Dermis blood vessel endothelial cell (primary cell): ENCODE data around the gene ZFX. TPM values are rescaled to one million over a fixed set of nuclear protein-coding genes. Genes with fewer than 3 reads are reported as not detected.
"Not testable (repeated sequence)": the region's sequence is repeated elsewhere in the genome, so short reads cannot be mapped to it uniquely, and the experiment has no call there.

Experiments used
- DNase-seq: peaks from one replicate; pipeline ENCODE4 v3.0.0; 2010
- total RNA-seq: library from RNA; depleted of rRNA; stranded (reverse); fragments of >200 nt; gene quantifications from 2 replicates; pipeline ENCODE4 v1.2.3, GENCODE V29; 2014

The ZFX gene
- total RNA-seq, 1 donor from 2014 or later, result 91.2 TPM

- no peak for DNase-seq
These were observed 3.8 kb downstream of the ZFX start for GRCh38 chrX:24153178-24153795.

DNA sequence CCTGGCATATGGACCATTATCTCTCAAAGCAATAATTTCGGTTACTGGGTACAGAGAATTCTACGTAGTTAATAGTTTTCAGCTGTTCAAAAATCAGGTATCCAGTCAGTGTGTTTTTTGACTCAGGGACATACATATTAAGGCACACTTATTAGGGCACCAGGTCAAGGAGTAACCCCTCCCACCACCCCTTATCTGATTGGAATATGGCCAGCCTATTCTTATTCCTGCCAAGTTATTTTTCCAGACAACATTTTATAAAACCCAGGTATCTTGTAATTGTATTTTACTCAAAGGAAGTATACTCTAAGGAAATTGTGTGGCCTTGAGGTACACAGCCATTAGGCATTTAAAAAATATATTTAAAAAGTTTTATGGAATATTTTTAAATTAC lies 4.3 kb downstream of the ZFX start:
- peak; percentile 71 for DNase-seq

GRCh38 chrX:24154490-24155034 lies 5.0 kb downstream of the ZFX start:
- no peak for DNase-seq

- DNase-seq, result not testable (repeated sequence)
These were observed 6.2 kb downstream of the ZFX start for GRCh38 chrX:24155747-24156146.

DNA sequence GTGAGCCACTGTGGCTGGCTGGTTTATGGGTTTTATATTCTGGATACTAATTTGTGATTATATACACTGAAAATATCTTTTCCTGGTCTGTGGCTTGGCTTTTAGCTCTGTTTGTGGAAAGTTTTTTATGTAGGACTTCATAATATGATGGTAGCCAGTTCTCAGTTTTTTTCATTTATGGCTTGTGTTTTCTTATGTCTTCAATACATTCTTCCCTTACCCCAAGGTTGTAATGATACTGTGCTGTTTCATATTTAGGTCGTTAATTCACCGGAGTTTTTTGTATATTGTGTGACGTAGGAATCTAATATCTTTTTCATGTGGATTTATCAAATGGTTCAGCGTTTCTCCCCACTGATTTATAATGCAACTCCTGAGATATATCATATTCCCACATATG lies 6.6 kb downstream of the ZFX start:
- DNase-seq, result no peak

DNA sequence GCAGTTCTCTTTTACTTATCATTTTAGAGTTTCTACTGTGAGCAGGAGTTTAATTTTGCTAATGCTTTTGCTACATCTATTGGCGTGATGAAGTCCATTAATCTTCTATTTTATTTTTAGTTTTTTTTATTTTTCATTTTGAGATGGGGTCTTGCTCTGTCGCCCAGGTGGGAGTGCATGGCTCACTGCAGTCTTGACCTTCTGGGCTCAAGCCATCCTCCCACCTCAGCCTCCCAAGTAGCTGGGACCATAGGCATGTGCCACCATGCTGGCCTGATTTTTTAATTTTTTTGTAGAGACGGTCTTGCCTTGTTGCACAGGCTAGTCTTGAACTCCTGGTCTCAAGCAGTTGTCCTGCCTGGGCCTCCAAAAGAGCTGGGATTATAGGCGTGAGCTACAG lies 9.4 kb downstream of the ZFX start:
- DNase-seq, result no peak

DNA sequence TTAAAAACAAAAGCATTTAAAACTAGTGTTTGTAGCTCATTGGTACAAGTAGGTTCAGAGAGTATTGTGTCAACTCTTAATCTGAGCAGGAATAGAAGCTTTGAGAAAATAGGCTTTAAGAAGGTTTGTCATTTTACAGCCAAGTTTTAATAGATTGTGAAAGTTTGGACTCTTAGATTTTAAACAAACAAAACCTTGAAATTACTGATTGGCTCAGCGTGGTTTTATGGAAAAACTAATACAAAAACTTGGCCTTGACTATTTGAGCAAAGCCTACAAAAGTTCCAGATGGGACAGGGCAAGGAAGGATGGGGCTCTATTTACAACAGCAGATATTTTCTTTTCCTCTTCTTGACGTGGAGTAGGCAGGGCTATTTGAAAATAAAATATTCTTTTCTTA lies 16.5 kb downstream of the ZFX start:
- no peak for DNase-seq

- DNase-seq, result no peak
These were observed 18.4 kb downstream of the ZFX start for GRCh38 chrX:24167719-24168472.

GRCh38 chrX:24168807-24169206 lies 19.3 kb downstream of the ZFX start:
- DNase-seq, result no peak

DNA sequence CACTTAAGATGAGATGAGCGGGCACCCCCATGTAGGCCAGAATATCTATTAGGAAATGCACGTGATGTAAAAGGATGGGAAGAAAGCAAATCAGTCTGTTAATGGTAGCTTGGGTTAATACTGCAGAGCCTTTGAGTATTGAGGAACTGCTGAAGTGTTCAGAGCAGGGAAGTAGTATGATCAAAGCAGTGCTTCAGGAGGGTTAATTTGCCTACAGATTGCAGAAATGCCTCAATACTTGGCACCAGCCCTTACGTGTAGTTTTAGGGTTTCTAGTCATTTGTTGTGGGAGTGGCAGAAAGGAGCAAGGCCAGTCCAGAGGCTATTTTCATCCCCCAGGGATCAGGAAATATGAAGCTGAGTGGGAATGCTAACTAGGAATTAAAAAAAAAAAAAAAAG lies 19.7 kb downstream of the ZFX start:
- no peak for DNase-seq

DNA sequence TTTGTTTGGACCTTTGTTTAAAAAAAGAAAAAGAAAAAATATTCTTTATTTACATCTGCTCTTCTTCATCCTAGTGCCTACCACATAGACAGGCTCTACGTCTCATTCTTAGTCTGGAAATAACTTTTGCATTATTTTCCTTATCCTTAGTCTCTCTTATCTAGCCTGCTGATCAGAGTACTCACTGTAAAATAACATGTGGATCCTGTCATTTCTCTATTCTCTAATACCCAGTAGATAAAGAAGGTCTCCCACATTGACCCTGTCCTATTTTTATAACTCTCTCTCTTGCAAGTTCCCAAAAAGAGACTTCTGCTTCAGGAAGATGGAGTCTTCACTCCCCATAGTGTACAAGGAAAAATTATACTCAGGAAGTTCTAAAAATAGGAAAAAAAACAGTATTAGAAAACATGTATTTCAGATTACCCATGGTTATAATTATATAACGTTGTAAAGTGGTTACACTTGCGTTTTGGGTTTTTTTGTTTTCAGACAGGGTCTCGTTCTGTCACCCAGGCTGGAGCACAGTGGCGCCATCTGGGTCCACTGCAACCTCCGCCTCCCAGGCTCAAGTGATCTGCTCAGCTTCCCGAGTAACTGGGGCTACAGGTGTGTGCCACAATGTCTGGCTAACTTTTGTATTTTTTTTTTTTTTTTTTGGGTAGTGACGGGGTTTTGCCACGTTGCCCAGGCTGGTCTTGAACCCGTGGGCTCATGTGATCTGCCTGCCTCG lies 23.8 kb downstream of the ZFX start:
- DNase-seq, result no peak

DNA sequence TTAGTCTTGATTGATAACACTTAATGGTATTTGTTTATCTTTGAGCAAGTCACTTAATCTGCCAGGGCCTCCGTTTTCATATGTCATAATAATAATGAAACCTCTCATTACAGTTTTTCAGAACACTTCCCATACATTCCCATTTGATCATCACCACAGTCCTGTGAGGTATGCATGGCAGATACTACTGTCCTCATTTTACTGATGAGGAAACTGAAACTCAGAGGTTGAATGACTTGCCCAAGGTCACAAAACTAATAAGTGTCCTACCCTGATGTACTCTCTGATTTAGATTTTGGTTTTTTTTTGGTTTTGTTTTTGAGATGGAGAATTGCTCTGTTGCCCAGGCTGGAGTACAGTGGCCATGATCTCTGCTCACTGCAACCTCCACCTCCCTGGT lies 25.7 kb downstream of the ZFX start:
- DNase-seq, result no peak

DNA sequence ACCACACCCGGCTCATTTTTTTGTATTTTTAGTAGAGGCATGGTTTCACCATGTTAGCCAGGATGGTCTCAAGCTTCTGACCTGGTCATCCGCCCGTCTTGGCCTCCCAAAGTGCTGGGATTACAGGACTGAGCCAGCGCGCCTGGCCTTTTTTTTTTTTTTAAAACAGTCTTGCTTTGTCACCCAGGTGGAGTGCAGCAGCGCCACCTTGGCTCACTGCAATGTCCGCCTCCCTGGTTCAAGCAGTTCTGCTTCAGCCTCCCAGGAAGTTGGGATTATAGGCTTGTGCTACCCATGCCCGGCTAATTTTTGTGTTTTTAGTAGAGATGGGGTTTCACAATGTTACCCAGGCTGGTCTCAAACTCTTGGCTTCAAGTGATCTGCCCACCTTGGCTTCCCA lies 28.9 kb downstream of the ZFX start:
- DNase-seq, result no peak

DNA sequence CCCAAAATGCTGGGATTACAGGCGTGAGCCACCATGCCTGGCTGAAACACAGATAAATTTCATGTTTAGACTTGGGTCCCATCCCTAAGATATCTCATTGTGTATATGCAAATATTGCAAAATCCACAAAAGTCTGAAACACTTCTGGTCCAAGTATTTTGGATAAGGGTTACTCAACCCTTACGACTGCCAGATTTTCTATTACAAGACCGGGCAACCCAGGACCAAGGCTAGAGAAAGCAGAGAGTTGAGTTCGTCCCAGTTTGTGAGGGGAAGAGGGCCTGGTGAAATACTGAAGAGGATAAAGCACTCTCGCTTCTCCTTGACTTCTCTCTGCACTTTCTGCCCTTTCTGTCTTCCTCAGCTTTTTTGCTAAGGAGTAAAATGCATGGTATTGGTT lies 34.5 kb downstream of the ZFX start:
- no peak for DNase-seq

DNA sequence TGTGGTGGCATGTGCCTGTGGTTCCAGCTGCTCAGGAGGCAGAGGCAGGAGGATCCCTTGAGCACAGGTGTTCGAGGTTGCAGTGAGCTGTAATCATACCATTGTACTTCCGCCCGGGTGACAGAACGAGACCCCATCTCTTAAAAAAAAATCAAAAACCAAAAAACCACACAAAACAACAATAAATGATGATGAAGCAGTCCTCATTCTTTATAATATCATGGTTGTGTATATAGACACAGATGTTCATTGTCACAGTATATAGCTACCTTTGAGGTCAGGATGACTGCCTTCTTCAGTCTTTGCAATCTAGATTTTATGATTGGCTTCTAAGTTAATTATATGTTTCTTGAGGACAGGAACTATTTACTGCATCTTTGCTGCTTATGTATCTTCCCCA lies 37.0 kb downstream of the ZFX start:
- no peak for DNase-seq

GRCh38 chrX:24186986-24187385 lies 37.5 kb downstream of the ZFX start:
- DNase-seq, result no peak

DNA sequence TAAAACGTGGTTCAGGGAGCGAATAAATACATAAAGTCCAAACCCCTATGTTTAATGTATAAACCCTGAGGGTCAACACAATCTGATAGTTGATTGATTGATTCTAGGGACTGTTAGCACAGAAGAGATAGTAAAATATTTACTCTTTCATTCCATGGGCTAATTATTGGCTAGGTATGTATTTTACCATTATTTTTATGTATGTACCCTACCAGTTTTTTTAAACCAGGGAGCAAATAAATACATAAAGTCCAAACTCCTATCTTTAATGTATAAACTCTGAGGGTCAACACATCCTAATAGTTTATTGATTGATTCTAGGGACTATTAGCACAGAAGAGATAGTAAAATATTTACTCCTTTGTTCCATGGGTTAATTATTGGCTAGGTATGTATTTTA lies 40.0 kb downstream of the ZFX start:
- no peak for DNase-seq

DNA sequence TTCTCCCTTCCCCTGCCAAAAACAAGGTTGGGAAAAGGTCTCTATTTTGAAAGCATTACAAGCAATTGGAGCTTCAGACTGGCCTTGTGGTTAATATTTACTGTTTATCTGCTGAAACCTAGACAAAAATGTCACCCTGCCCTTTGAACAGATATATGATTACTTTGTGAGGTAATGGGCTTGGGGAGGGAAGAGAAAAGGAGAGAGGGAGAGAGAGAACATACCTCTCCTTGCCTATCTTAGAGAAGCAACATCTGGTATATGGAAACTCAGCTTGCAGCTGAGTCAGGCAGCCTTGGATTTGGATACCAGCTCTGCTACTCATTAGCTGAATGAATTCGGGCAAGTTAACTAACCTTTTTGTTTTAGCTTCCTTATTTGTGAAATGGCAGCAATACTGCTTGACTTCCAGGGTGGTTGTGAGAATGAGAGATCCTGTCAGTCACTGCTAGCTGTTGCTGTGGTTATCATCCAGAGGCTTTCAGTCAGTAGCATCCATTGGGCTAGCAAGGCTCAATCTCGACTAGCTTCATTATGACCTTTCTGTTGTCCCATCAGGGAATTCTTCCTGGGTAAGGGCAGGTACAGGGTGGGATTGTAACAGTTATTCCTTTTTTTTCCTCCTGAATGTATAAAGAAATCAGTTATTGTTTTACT lies 41.1 kb downstream of the ZFX start:
- DNase-seq, result no peak

- DNase-seq, result no peak
These were observed 47.0 kb downstream of the ZFX start for GRCh38 chrX:24196509-24196908.

DNA sequence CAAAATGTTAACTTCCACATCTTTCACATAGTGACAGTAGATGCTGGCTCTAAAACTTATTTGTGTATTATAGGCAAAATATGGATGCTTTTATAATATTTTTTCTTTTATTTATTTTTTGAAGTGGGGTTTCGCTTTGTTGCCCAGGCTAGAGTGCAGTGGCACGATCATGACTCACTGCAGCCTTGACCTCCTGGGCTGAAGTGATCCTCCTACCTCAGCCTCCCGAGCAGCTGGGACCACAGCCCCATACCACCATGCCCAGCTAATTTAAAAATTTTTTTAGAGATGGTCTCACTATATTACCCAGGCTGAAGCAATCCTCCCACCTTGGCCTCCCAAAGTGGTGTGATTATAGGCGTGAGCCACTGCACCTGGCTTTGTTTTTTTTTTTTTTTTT lies 48.6 kb downstream of the ZFX start:
- no peak for DNase-seq

- no peak for DNase-seq
These were observed 50.6 kb downstream of the ZFX start for GRCh38 chrX:24200133-24200532.

DNA sequence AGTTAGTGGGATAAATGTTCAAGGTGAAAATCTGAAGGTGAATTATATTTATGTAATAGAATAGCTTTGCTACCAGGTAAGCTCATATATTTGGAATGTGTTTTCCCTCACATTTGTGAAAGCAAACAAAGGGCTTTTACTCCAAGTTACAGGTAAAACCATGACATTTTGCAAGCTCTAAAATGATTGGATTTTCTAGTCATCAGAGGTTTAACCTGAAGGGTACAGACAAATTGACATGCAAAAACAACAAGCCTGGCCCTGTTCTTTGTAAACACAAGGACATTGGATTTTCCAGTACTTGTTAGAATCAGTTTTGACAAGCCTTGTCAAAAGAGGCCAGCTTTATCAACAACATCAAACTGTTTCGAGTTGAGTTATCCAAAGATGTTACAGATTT lies 51.7 kb downstream of the ZFX start:
- no peak for DNase-seq

DNA sequence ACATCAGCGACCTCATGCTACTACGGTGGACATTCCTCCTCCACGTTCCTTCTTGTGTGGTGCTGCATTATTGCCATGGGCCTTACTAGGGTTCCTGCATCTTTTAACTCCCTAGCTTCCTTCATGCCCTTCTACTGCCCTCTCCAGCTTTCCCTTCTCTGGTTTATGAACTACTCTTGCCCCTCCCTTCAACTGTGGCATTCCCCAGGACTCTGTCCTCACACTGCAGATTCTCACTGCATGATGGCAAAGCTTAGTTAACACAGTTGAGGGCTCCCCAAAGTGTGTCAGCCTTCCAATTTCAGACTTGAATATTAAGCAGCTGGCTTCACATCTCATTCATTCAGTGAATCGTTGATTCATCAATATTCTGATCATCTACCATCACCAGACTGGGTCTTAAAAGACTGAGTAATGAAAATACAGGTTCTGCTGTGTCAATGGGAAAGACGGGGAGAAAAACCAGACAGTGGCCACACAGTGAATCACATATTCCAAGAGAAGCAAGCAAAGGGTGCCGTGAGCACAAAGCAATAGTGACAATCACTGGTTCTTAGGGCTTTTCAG lies 53.0 kb downstream of the ZFX start:
- DNase-seq, result no peak
